SK-N-MC (cell line): Measurements from ENCODE around the gene GAL3ST3.

Experiments used
- DNase-seq: peaks from one replicate; pipeline ENCODE4 v3.0.0-alpha.2; 2011; ENCODE audit warnings: low read depth, low spot score
- H3K27ac ChIP-seq: fragments of 200-600 bp; sonication (generic); 2 replicates; pipeline ENCODE4 v1.5.1; 2016; ENCODE audit warnings: mixed run types
- H3K36me3 ChIP-seq: fragments of 200-600 bp; sonication (generic); 2 replicates; pipeline ENCODE4 v1.6.1; 2017; ENCODE audit warnings: antibody characterized with exemption, low read length, mixed read lengths; ENCODE audit not compliant: insufficient read depth
- H3K4me3 ChIP-seq: fragments of 200-600 bp; sonication (generic); 2 replicates; pipeline ENCODE4 v1.5.1; 2016
- H3K9ac ChIP-seq: fragments of 200-600 bp; sonication (generic); 2 replicates; pipeline ENCODE4 v1.8.0; 2017; ENCODE audit warnings: mixed run types, mixed read lengths; ENCODE audit not compliant: insufficient read length
- H3K9me3 ChIP-seq: fragments of 200-600 bp; sonication (generic); 2 replicates; pipeline ENCODE4 v1.6.1; 2017; ENCODE audit warnings: low read depth, mild to moderate bottlenecking, antibody characterized with exemption, low read length, moderate library complexity, mixed read lengths
- EZH2 ChIP-seq: fragments of 200-600 bp; sonication (generic); IDR thresholded peaks from one replicate; pipeline ENCODE4 v1.6.1; 2017; ENCODE audit warnings: antibody characterized with exemption
- FOXP2 ChIP-seq: optimal IDR thresholded peaks from 2 replicates; pipeline ENCODE3; 2011; ENCODE audit warnings: mild to moderate bottlenecking, moderate library complexity; ENCODE audit not compliant: insufficient read depth; ENCODE audit errors: extremely low read length, control extremely low read depth
- POLR2AphosphoS5 ChIP-seq: IDR thresholded peaks from 2 replicates; pipeline ENCODE4 v1.6.1; 2012; ENCODE audit warnings: mild to moderate bottlenecking, low read depth, low read length, borderline replicate concordance

Gene GAL3ST3

GRCh38 chr11:66042996-66043906, 5.7 kb downstream of the GAL3ST3 start:
- Histone ChIP-seq H3K36me3 (no peaks in the 10 kb centered on the region), H3K9me3 (no peaks in the 10 kb centered on the region), H3K27ac (no peak overlapping the region), H3K9ac (no peak overlapping the region), H3K4me3 (no peak overlapping the region)
- no peak for DNase-seq
- no peak for TF ChIP-seq FOXP2

GRCh38 chr11:66042227-66042995, 6.5 kb downstream of the GAL3ST3 start:
- Histone ChIP-seq H3K9ac (no peak overlapping the region), H3K27ac (no peak overlapping the region), H3K4me3 (no peak overlapping the region), H3K9me3 (no peaks in the 10 kb centered on the region), H3K36me3 (no peaks in the 10 kb centered on the region)
- TF ChIP-seq POLR2AphosphoS5: no peak
- no peak for TF ChIP-seq FOXP2
- no peak for TF ChIP-seq EZH2
- DNase-seq: no peak

- H3K4me3 ChIP-seq: no peak overlapping the region
- H3K36me3 ChIP-seq: no peaks in the 10 kb centered on the region
- no peaks in the 10 kb centered on the region for H3K9me3 ChIP-seq
- no peak for DNase-seq
- TF ChIP-seq POLR2AphosphoS5 (no peak), FOXP2 (no peak), EZH2 (no peak)
- no peak overlapping the region for H3K27ac ChIP-seq
- no peak overlapping the region for H3K9ac ChIP-seq
Measured at GRCh38 chr11:66039765-66040164, 9.2 kb downstream of the GAL3ST3 start.

- H3K9me3 ChIP-seq: no peaks in the 10 kb centered on the region
- TF ChIP-seq EZH2 (no peak), POLR2AphosphoS5 (no peak), FOXP2 (no peak)
Measured at GRCh38 chr11:66037327-66037726, 11.6 kb downstream of the GAL3ST3 start.

GRCh38 chr11:66036334-66036710, 12.6 kb downstream of the GAL3ST3 start:
- TF ChIP-seq FOXP2: no peak
- TF ChIP-seq EZH2: no peak
- TF ChIP-seq POLR2AphosphoS5: no peak
- no peaks in the 10 kb centered on the region for H3K36me3 ChIP-seq
- DNase-seq: no peak

More at GRCh38 chr11:66037327-66037726, 11.6 kb downstream of the GAL3ST3 start:
- Histone ChIP-seq H3K4me3 (no peak overlapping the region), H3K9ac (no peak overlapping the region), H3K27ac (no peak overlapping the region), H3K36me3 (no peaks in the 10 kb centered on the region)
- no peak for DNase-seq

GRCh38 chr11:66035653-66036333, 13.2 kb downstream of the GAL3ST3 start:
- no peak for DNase-seq
- no peak overlapping the region for H3K27ac ChIP-seq

More at GRCh38 chr11:66036334-66036710, 12.6 kb downstream of the GAL3ST3 start:
- Histone ChIP-seq H3K9ac (no peak overlapping the region), H3K9me3 (no peaks in the 10 kb centered on the region), H3K27ac (no peak overlapping the region), H3K4me3 (no peak overlapping the region)

GRCh38 chr11:66032957-66033735, 15.8 kb downstream of the GAL3ST3 start:
- H3K4me3 ChIP-seq: no peak overlapping the region
- TF ChIP-seq POLR2AphosphoS5 (no peak), EZH2 (no peak), FOXP2 (no peak)
- no peak for DNase-seq
- H3K27ac ChIP-seq: no peak overlapping the region
- no peak overlapping the region for H3K9ac ChIP-seq
- H3K9me3 ChIP-seq: no peaks in the 10 kb centered on the region
- H3K36me3 ChIP-seq: no peaks in the 10 kb centered on the region

More at GRCh38 chr11:66035653-66036333, 13.2 kb downstream of the GAL3ST3 start:
- no peak overlapping the region for H3K9ac ChIP-seq
- no peaks in the 10 kb centered on the region for H3K9me3 ChIP-seq
- no peak overlapping the region for H3K4me3 ChIP-seq
- TF ChIP-seq EZH2 (no peak), POLR2AphosphoS5 (no peak), FOXP2 (no peak)
- no peaks in the 10 kb centered on the region for H3K36me3 ChIP-seq
